ENCODE results near the gene DYNC1I2. TPM values are rescaled to one million over a fixed set of nuclear protein-coding genes. Genes with fewer than 3 reads are reported as not detected.
A peak's percentile ranks its signal among the peaks of the same experiment; 100 is the strongest.

The DYNC1I2 gene
- polyA plus RNA-seq (ENCODE audit: insufficient read length in 4 of 4) = 100 to 1,000 TPM; 163 to 204 (median 184) TPM

- DNase-seq (ENCODE audit: low read depth in 4 of 4, low spot score in 3 of 4) = peak; percentile 85 to 89 (median 87)
Measured at GRCh38 chr2:171687287-171688128, at the start of gene DYNC1I2. Gene DYNC1I2, plus strand, starts transcription at chr2:171687469. Its CDS starts 2,687 bp downstream, at chr2:171690156.

- DNase-seq (ENCODE audit: low read depth in 4 of 4, low spot score in 3 of 4) = no peak
Measured at GRCh38 chr2:171651667-171652415, 35.4 kb upstream of the DYNC1I2 start.

GRCh38 chr2:171652416-171652785, 34.9 kb upstream of the DYNC1I2 start:
- DNase-seq (ENCODE audit: low read depth in 4 of 4, low spot score in 3 of 4) = no peak

- DNase-seq (ENCODE audit: low read depth in 4 of 4, low spot score in 3 of 4) = no peak
Measured at GRCh38 chr2:171655586-171655985, 31.7 kb upstream of the DYNC1I2 start.

- DNase-seq (ENCODE audit: low read depth in 4 of 4, low spot score in 3 of 4) = no peak
Measured at GRCh38 chr2:171667041-171667440, 20.2 kb upstream of the DYNC1I2 start.

GRCh38 chr2:171668183-171668582, 19.1 kb upstream of the DYNC1I2 start:
- DNase-seq (ENCODE audit: low read depth in 4 of 4, low spot score in 3 of 4) = no peak

GRCh38 chr2:171669121-171669520, 18.1 kb upstream of the DYNC1I2 start:
- no peak for DNase-seq (ENCODE audit: low read depth in 4 of 4, low spot score in 3 of 4)

GRCh38 chr2:171670655-171671054, 16.6 kb upstream of the DYNC1I2 start:
- no peak for DNase-seq (ENCODE audit: low read depth in 4 of 4, low spot score in 3 of 4)

- DNase-seq (ENCODE audit: low read depth in 4 of 4, low spot score in 3 of 4) = no peak
Measured at GRCh38 chr2:171671867-171672266, 15.4 kb upstream of the DYNC1I2 start.

GRCh38 chr2:171673905-171674304, 13.4 kb upstream of the DYNC1I2 start:
- no peak for DNase-seq (ENCODE audit: low read depth in 4 of 4, low spot score in 3 of 4)

- DNase-seq (ENCODE audit: low read depth in 4 of 4, low spot score in 3 of 4) = no peak
Measured at GRCh38 chr2:171675810-171676345, 11.4 kb upstream of the DYNC1I2 start.

GRCh38 chr2:171678619-171679018, 8.7 kb upstream of the DYNC1I2 start:
- no peak for DNase-seq (ENCODE audit: low read depth in 4 of 4, low spot score in 3 of 4)

- DNase-seq (ENCODE audit: low read depth in 4 of 4, low spot score in 3 of 4) = peak in 2 of 4 donors; percentile 5 to 16
Measured at GRCh38 chr2:171688129-171688465, 828 bp downstream of the DYNC1I2 start.

- no peak for DNase-seq (ENCODE audit: low read depth in 4 of 4, low spot score in 3 of 4)
Measured at GRCh38 chr2:171692331-171692730, 5.1 kb downstream of the DYNC1I2 start.

- no peak for DNase-seq (ENCODE audit: low read depth in 4 of 4, low spot score in 3 of 4)
Measured at GRCh38 chr2:171702781-171703556, 15.7 kb downstream of the DYNC1I2 start.

- no peak for DNase-seq (ENCODE audit: low read depth in 4 of 4, low spot score in 3 of 4)
Measured at GRCh38 chr2:171703574-171704347, 16.5 kb downstream of the DYNC1I2 start.

GRCh38 chr2:171706152-171706803, 19.0 kb downstream of the DYNC1I2 start:
- no peak for DNase-seq (ENCODE audit: low read depth in 4 of 4, low spot score in 3 of 4)

GRCh38 chr2:171707752-171708151, 20.5 kb downstream of the DYNC1I2 start:
- no peak for DNase-seq (ENCODE audit: low read depth in 4 of 4, low spot score in 3 of 4)

GRCh38 chr2:171709011-171709685, 21.9 kb downstream of the DYNC1I2 start:
- no peak for DNase-seq (ENCODE audit: low read depth in 4 of 4, low spot score in 3 of 4)

Measured in left renal pelvis (tissue), 4 donors.